HFFc6 (cell line): ENCODE data around the gene ATF7. TPM values are rescaled to one million over a fixed set of nuclear protein-coding genes. Genes with fewer than 3 reads are reported as not detected.
"Not testable (repeated sequence)": the region's sequence is repeated elsewhere in the genome, so short reads cannot be mapped to it uniquely, and the experiment has no call there.

ENCODE experiments used
- DNase-seq: peaks from one replicate; pipeline ENCODE4 v3.0.0-alpha.2; 2018
- H3K27ac Mint-ChIP-seq: 2 replicates; pipeline ENCODE4 v1.8.0; 2020; ENCODE audit warnings: mild to moderate bottlenecking, mixed read lengths
- H3K27me3 Mint-ChIP-seq: 2 replicates; pipeline ENCODE4 v1.8.0; 2021; ENCODE audit warnings: mild to moderate bottlenecking, moderate library complexity, mixed read lengths; ENCODE audit not compliant: insufficient read depth
- H3K36me3 Mint-ChIP-seq: 2 replicates; pipeline ENCODE4 v1.8.0; 2021; ENCODE audit warnings: low read depth, mixed read lengths
- H3K4me1 Mint-ChIP-seq: 2 replicates; pipeline ENCODE4 v1.8.0; 2020; ENCODE audit warnings: low read depth, mixed read lengths
- H3K4me3 Mint-ChIP-seq: 2 replicates; pipeline ENCODE4 v1.8.0; 2020; ENCODE audit warnings: mild to moderate bottlenecking, moderate library complexity, mixed read lengths
- H3K9me3 Mint-ChIP-seq: 2 replicates; pipeline ENCODE4 v1.8.0; 2020; ENCODE audit warnings: mild to moderate bottlenecking, mixed read lengths
- total RNA-seq, 6 experiments: library from RNA; stranded (reverse); fragmentation: NEBNext Ultra II Directional; extraction: Animal tissue kit (Norgen Biotek cat#: 25700); gene quantifications; 2 replicates in 1 of 6; 3 replicates in 5 of 6; pipeline ENCODE4 v1.2.3, GENCODE V29; 2021
- TF ChIP-seq, protein P1 (sequence below): fragments of 200-600 bp; sonication (generic); IDR thresholded peaks from 2 replicates; pipeline ENCODE4 v1.5.0; 2021; ENCODE audit warnings: antibody characterized with exemption, mild to moderate bottlenecking

ATF7 gene
- total RNA-seq, 6 experiments from 2014 or later, result 23.6 to 32.1 (median 29.8) TPM

DNA sequence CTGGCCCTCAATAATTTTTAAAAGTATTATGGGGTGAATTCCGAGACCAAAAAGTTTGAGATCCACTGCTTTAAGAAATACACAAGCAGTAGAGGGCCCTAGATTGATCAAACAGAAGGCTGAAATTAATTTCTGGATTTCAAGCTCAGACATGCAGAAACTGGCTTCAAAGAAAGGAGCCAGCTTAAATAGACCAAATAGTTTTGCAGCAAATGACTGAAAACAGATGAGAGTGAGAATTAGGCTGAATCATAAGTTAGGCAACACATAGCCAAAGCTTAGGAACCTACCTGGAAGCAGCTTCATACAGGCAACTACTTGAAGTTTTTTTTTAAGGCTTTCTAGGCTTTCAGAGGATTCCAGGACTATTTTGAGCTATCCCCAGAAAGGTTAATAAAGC is 12.4 kb downstream of the ATF7 start:
- DNase-seq, result no peak
- no peak overlapping the region for H3K27ac Mint-ChIP-seq
- TF ChIP-seq, protein P1, sequence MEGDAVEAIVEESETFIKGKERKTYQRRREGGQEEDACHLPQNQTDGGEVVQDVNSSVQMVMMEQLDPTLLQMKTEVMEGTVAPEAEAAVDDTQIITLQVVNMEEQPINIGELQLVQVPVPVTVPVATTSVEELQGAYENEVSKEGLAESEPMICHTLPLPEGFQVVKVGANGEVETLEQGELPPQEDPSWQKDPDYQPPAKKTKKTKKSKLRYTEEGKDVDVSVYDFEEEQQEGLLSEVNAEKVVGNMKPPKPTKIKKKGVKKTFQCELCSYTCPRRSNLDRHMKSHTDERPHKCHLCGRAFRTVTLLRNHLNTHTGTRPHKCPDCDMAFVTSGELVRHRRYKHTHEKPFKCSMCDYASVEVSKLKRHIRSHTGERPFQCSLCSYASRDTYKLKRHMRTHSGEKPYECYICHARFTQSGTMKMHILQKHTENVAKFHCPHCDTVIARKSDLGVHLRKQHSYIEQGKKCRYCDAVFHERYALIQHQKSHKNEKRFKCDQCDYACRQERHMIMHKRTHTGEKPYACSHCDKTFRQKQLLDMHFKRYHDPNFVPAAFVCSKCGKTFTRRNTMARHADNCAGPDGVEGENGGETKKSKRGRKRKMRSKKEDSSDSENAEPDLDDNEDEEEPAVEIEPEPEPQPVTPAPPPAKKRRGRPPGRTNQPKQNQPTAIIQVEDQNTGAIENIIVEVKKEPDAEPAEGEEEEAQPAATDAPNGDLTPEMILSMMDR, result no peak
- H3K36me3 Mint-ChIP-seq, result peaks cover 15% of the 10 kb centered on the region; the same call in 1 of the 2 replicates
- H3K4me1 Mint-ChIP-seq, result peaks cover 21% of the 10 kb centered on the region
- H3K27me3 Mint-ChIP-seq, result no peaks in the 10 kb centered on the region
- no peaks in the 10 kb centered on the region for H3K9me3 Mint-ChIP-seq
- H3K4me3 Mint-ChIP-seq, result no peak overlapping the region

DNA sequence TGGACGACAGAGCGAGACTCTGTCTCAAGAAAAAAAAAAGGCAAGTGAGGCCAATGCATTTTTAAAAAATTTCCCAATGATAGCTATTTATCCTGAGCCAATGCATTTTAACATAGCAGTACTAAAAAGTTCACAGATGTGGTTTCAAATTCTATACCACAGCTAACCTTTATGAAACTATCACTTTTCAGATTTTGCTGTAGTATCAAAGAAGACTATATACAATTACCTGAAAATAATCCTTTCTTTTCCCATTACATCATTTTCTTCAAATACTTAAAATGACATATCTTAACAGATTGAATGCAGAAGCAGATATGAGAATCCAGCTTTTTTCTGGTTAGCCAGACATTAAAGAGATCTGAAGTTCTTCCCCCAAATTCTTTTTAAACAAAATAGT is 13.2 kb downstream of the ATF7 start:
- DNase-seq, result no peak
- Mint-ChIP-seq H3K4me1 (peaks cover 13% of the 10 kb centered on the region), H3K4me3 (no peak overlapping the region), H3K9me3 (no peaks in the 10 kb centered on the region), H3K36me3 (peaks cover 11% of the 10 kb centered on the region; the same call in 1 of the 2 replicates), H3K27ac (no peak overlapping the region), H3K27me3 (no peaks in the 10 kb centered on the region)
- TF ChIP-seq, protein P1, result no peak

DNA sequence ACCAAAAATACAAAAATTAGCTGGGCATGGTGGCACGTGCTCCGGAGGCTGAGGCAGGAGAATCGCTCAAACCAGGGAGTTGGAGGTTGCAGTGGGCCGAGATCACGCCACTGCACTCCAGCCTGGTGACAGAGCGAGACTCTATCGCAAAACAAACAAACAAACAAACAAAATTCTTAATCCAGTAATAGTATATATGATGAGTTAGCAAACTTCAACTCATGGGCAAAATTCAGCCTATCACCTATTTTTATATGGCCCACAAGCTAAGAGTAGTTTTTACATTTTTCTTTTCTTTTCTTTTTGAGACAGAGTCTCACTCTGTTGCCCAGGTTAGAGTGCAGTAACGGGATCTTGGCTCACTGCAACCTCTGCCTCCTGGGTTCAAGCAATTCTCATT is 14.9 kb downstream of the ATF7 start:
- Mint-ChIP-seq H3K4me1 (peaks cover 8% of the 10 kb centered on the region), H3K27me3 (no peaks in the 10 kb centered on the region), H3K36me3 (0 out of 2 replicates have a peak, but pooled peaks cover 6% of the 10 kb centered on the region), H3K4me3 (no peak overlapping the region), H3K27ac (no peak overlapping the region), H3K9me3 (no peaks in the 10 kb centered on the region)
- TF ChIP-seq, protein P1, result no peak
- DNase-seq, result no peak

DNA sequence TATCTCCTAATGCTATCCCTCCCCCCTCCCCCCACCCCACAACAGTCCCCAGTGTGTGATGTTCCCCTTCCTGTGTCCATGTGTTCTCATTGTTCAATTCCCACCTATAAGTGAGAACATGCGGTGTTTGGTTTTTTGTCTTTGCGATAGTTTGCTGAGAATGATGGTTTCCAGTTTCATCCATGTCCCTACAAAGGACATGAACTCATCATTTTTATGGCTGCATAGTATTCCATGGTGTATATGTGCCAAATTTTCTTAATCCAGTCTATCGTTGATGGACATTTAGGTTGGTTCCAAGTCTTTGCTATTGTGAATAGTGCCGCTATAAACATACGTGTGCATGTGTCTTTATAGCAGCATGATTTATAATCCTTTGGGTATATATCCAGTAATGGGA is 19.5 kb downstream of the ATF7 start:
- H3K27ac Mint-ChIP-seq, H3K27me3 Mint-ChIP-seq, H3K36me3 Mint-ChIP-seq, H3K4me3 Mint-ChIP-seq, DNase-seq, H3K9me3 Mint-ChIP-seq: not testable (repeated sequence)
- H3K4me1 Mint-ChIP-seq, result peaks cover 24% of the 10 kb centered on the region

DNA sequence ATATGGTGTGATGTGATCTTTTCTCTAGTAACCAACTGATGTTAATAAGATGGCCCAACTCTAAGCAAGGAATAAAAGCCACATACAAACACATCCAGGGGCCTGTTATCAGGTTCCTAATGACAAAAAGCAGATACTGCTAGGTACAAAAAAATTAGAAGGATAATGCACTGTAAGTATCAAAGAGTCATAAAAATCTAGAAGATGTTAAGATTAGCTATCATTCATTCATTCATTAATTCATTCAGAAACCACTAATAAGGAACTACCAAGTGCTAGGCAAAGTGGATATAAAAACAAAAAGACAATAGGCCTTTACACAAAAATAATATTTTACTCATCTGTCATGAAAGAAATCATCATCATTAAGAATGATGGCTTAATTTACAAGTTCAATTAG is 21.6 kb downstream of the ATF7 start:
- no peak overlapping the region for H3K4me3 Mint-ChIP-seq
- no peak overlapping the region for H3K27ac Mint-ChIP-seq
- no peaks in the 10 kb centered on the region; the same call in 1 of the 2 replicates for H3K27me3 Mint-ChIP-seq
- no peaks in the 10 kb centered on the region for H3K9me3 Mint-ChIP-seq
- no peaks in the 10 kb centered on the region; the same call in 1 of the 2 replicates for H3K36me3 Mint-ChIP-seq
- TF ChIP-seq, protein P1, result no peak
- DNase-seq, result no peak
- peaks cover 26% of the 10 kb centered on the region for H3K4me1 Mint-ChIP-seq

DNA sequence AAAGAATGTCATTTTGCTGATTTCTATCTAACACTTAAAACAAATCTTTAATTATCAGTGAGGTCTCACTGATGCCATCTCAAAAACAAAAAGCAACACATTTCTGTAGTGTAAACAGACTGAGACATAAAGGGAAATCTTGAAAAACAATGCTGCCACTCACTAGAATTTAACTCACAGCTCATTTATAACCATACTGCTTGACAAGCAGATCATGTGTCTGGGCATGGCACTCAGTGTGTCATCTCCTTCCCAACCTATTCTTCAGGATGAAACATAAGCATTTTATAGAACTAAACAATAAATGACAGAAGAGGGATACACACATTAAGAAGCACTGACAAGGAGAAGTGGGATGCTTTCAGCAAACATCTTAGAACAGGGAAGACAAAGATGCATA is 22.4 kb downstream of the ATF7 start:
- DNase-seq, result no peak
- H3K9me3 Mint-ChIP-seq, result no peaks in the 10 kb centered on the region
- H3K27me3 Mint-ChIP-seq, result no peaks in the 10 kb centered on the region; the same call in 1 of the 2 replicates
- peaks cover 26% of the 10 kb centered on the region for H3K4me1 Mint-ChIP-seq
- TF ChIP-seq, protein P1, result no peak
- H3K4me3 Mint-ChIP-seq, result no peak overlapping the region
- no peak overlapping the region; the same call in 1 of the 2 replicates for H3K27ac Mint-ChIP-seq
- no peaks in the 10 kb centered on the region; the same call in 1 of the 2 replicates for H3K36me3 Mint-ChIP-seq
